Gastroesophageal sphincter (tissue), 4 donors: ENCODE data around the gene ECSIT. TPM values are rescaled to one million over a fixed set of nuclear protein-coding genes. Genes with fewer than 3 reads are reported as not detected.
A peak's percentile ranks its signal among the peaks of the same experiment; 100 is the strongest.

Source experiments
- ATAC-seq: fragments of 150-250 bp; one replicate; pipeline ENCODE4 v1.9.1; 2016; ENCODE audit warnings: mild to moderate bottlenecking, moderate library complexity
- H3K27ac ChIP-seq, 4 donors: fragments of 200-600 bp; sonication (generic) in 3 of 4; 1 replicate in 3 of 4; 2 replicates in 1 of 4; pipeline ENCODE4 v1.5.1; 2016 to 2019
- H3K27me3 ChIP-seq: fragments of 200-600 bp; sonication (generic); one replicate; pipeline ENCODE4 v1.5.1; 2019
- H3K36me3 ChIP-seq, 2 donors: fragments of 200-600 bp; sonication (generic); one replicate each; pipeline ENCODE4 v1.5.1; 2019; ENCODE audit warnings: control low read depth in 1 of 2
- H3K4me1 ChIP-seq, 3 donors: fragments of 200-600 bp; sonication (generic); 1 replicate in 2 of 3; 2 replicates in 1 of 3; pipeline ENCODE4 v1.5.1; 2016 to 2019; ENCODE audit warnings: control low read depth in 2 of 3
- H3K4me3 ChIP-seq, 2 donors: fragments of 200-600 bp; sonication (generic); one replicate each; pipeline ENCODE4 v1.5.1; 2019; ENCODE audit warnings: mild to moderate bottlenecking in 1 of 2, moderate library complexity in 1 of 2
- H3K9me3 ChIP-seq, 3 donors: fragments of 200-600 bp; sonication (generic); one replicate each; pipeline ENCODE4 v1.5.1; 2017 to 2019; ENCODE audit warnings: control low read depth in 2 of 3
- CTCF ChIP-seq, 4 experiments: fragments of 200-600 bp in 2 of 4; fragments of 450-650 bp in 2 of 4; sonication (generic) in 1 of 4; IDR thresholded peaks; one replicate each; pipeline ENCODE4 v1.5.1; 2017 to 2019; ENCODE audit warnings: antibody characterized with exemption in 4 of 4, mild to moderate bottlenecking in 2 of 4, moderate library complexity in 2 of 4
- EP300 ChIP-seq: sonication (generic); formaldehyde crosslinking; IDR thresholded peaks from one replicate; pipeline ENCODE4 v1.6.1; 2017; ENCODE audit warnings: antibody characterized with exemption, mild to moderate bottlenecking
- POLR2A ChIP-seq, 2 donors: fragments of 450-650 bp; IDR thresholded peaks; one replicate each; pipeline ENCODE4 v1.6.1; 2017; ENCODE audit warnings: antibody characterized with exemption in 2 of 2, mild to moderate bottlenecking in 2 of 2, moderate library complexity in 1 of 2
- POLR2AphosphoS5 ChIP-seq: sonication (generic); formaldehyde crosslinking; IDR thresholded peaks from one replicate; pipeline ENCODE4 v1.6.1; 2017; ENCODE audit warnings: antibody characterized with exemption
- WGBS, 2 donors: methylation state at CpG; one replicate each; pipeline ENCODE4 v1.1.5; 2018; ENCODE audit warnings: low coverage in 1 of 2; 5-methylcytosine and 5-hydroxymethylcytosine counted together
- total RNA-seq, 4 donors: library from RNA; depleted of rRNA; stranded (reverse); fragments of >200 nt; gene quantifications; one replicate each; pipeline ENCODE4 v1.1.0, GENCODE V29; 2016

ECSIT gene
- total RNA-seq, 4 donors from 2014 or later = 50.1 to 88.3 (median 65.2) TPM

DNA sequence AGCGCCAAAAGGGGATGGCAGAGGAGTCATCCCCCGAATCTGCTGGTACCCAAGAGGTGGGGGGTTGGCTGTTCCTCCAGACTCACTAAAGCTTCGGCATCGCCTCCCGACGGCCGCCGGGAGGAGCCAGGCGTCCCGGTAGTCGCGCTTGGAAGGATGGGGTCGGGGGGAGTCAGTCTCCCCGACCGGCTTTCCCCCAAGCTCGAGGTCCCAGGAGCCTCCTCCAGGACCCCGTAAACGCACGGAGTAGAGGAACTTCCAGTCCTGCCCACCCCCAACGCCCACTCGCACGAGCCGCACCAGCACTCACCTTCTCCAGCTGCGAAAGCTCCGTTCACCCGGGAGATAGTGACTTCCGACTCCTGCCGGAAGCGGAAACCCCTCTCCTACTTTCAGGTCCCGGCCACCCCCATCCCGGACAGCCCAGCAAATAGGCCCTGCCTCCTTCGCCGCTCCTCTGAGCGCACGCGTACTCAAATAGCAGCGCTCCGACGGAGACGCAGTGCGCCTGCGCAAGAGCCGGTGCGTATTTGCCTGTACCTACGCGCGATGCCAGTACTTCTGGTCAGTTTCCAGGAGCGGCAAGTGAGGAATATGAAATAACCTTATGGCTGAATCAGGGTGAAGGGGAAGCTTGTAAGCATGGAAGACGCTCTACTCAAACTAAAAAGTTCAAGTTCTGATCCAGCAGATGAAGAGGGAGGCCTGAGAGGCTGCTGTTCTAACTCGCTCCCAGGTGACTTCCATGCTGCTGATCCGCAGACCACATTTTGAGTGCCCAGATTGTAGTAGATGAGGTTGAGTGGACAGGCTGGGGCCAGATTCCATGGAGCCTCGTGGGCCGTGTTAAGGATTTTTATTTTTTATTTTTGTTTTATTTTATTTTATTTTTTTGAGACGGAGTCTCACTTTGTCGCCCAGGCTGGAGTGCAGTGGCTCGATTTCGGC lies 30.2 kb upstream of the ECSIT start, which contains the start of gene ELOF1:
Gene ELOF1 (minus strand): TSS at position 350 of the 948 bp plus-strand sequence. CDS start 4,883 bp downstream, outside the sequence.
- WGBS, 2 donors = 6 to 7% methylated on average over 6 to 18 of the region's 57 CpGs
- H3K27me3 ChIP-seq = no peaks in the 10 kb centered on the region
- ATAC-seq = peak; percentile 99

GRCh38 chr19:11556634-11557420 lies 27.9 kb upstream of the ECSIT start:
- H3K4me3 ChIP-seq = no peak overlapping the region
- WGBS, 2 donors = 80 to 90% methylated on average over 1 to 2 of the region's 4 CpGs
- H3K4me1 ChIP-seq = peaks cover 0 to 52% (median 17%) of the 10 kb centered on the region in 3 donors
- peaks cover 0 to 49% of the 10 kb centered on the region in 2 donors for H3K36me3 ChIP-seq
- no peaks in the 10 kb centered on the region for H3K27me3 ChIP-seq
- no peak for TF ChIP-seq POLR2A (IDR thresholded peaks at IDR 0.05)
- no peak for ATAC-seq
- H3K9me3 ChIP-seq = no peaks in the 10 kb centered on the region
- H3K27ac ChIP-seq = no peak overlapping the region

More for the DNA sequence above, 30.2 kb upstream of the ECSIT start, which contains the start of gene ELOF1:
- H3K36me3 ChIP-seq = peaks cover 0 to 26% of the 10 kb centered on the region in 2 donors
- H3K4me1 ChIP-seq = peaks cover 0 to 44% (median 17%) of the 10 kb centered on the region in 3 donors
- peak in 2 of 4 experiments; percentile 15 to 41 for TF ChIP-seq CTCF (IDR thresholded peaks at IDR 0.05)
- peak; percentile 85 for TF ChIP-seq POLR2AphosphoS5
- TF ChIP-seq POLR2A (IDR thresholded peaks at IDR 0.05) = peak; percentile 61 to 70
- no peak for TF ChIP-seq EP300
- peak within 1 kb of the TSS; percentile 50 to 88 (median 83) for H3K27ac ChIP-seq
- H3K9me3 ChIP-seq = no peaks in the 10 kb centered on the region
- H3K4me3 ChIP-seq = peak within 1 kb of the TSS; percentile 73 to 87

GRCh38 chr19:11555246-11555645 lies 26.3 kb upstream of the ECSIT start:
- no peak for TF ChIP-seq POLR2A (IDR thresholded peaks at IDR 0.05)
- no peak for TF ChIP-seq POLR2AphosphoS5
- no peak for TF ChIP-seq EP300
- no peak for TF ChIP-seq CTCF (IDR thresholded peaks at IDR 0.05)
- no peak for ATAC-seq
- Histone ChIP-seq H3K27ac (no peak overlapping the region), H3K9me3 (no peaks in the 10 kb centered on the region), H3K36me3 (peaks cover 0 to 54% of the 10 kb centered on the region in 2 donors), H3K27me3 (no peaks in the 10 kb centered on the region), H3K4me3 (no peak overlapping the region), H3K4me1 (peaks cover 0 to 62% (median 17%) of the 10 kb centered on the region in 3 donors)
- 65 to 82% methylated on average over 4 of the region's 6 CpGs for WGBS, 2 donors

DNA sequence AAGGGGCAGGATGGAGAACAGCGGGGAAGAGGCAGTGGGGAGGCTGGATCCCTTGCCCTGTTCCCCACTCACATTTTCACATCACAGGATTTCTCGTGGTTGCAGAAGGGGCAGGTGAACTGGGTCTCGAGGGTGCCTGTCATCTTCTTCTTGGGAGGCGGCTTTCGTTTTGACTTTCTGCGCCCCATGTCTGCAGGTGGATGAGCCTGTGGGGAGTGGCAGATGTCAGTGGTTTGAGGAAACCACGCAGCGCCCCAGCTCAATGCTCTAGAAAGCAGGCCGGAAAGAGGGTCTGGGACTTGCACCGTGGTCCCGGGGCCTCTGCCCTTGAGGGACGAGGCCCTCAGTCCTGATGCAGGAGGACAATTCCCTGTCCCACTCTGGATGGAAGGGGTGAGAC lies 25.2 kb upstream of the ECSIT start:
- TF ChIP-seq POLR2AphosphoS5 = no peak
- no peak for TF ChIP-seq EP300
- no peak for TF ChIP-seq CTCF (IDR thresholded peaks at IDR 0.05)
- no peak for TF ChIP-seq POLR2A (IDR thresholded peaks at IDR 0.05)
- peaks cover 0 to 63% (median 17%) of the 10 kb centered on the region in 3 donors for H3K4me1 ChIP-seq
- peak overlapping the region in 1 of 4 donors; percentile 95 for H3K27ac ChIP-seq
- no peaks in the 10 kb centered on the region for H3K9me3 ChIP-seq
- H3K27me3 ChIP-seq = no peaks in the 10 kb centered on the region
- H3K4me3 ChIP-seq = no peak overlapping the region
- ATAC-seq = no peak
- 80 to 88% methylated on average over 1 of the region's 12 CpGs for WGBS, 2 donors
- H3K36me3 ChIP-seq = peaks cover 0 to 64% of the 10 kb centered on the region in 2 donors
